A549 (cell line): ENCODE results near the gene PPP1R14B. TPM values are rescaled to one million over a fixed set of nuclear protein-coding genes. Genes with fewer than 3 reads are reported as not detected.
A peak's percentile ranks its signal among the peaks of the same experiment; 100 is the strongest.

ENCODE experiments used
- ATAC-seq, 2 experiments: fragments of 200-7000 bp in 1 of 2; fragments of >200 bp in 1 of 2; cut with Nextera tagmentation in 1 of 2; cut with Tn5 transposase in 1 of 2; 3 replicates each; pipeline versions ENCODE4 v1.8.0 to v1.9.1; 2018 to 2020; ENCODE audit warnings: mild to moderate bottlenecking in 1 of 2, moderate library complexity in 1 of 2
- CTCF ChIA-PET: fragments of 300-600 bp; sonication (Branson Sonifier 250); formaldehyde crosslinking; extraction: SDS; loops from one replicate; lab custom pipeline; 2021; ENCODE audit warnings: antibody characterized with exemption, inconsistent platforms; lab: Yijun Ruan, JAX
- POLR2A ChIA-PET: fragments of 350-600 bp; formaldehyde crosslinking; extraction: SDS; loops from one replicate; lab custom pipeline; 2021; ENCODE audit warnings: antibody characterized with exemption, inconsistent platforms; lab: Yijun Ruan, JAX
- DNase-seq, 2 experiments: peaks; one replicate each; pipeline versions ENCODE4 v3.0.0 to v3.0.0-alpha.2; 2011 to 2016; ENCODE audit warnings: low read depth in 1 of 2, low spot score in 1 of 2
- FAIRE-seq: peaks from 2 replicates; lab custom pipeline; 2011; peaks lifted over from hg19 to GRCh38; lab: Jason Lieb, UNC
- H3K27ac ChIP-seq, 2 experiments: fragments of >200 bp; sonication (Bioruptor Twin); formaldehyde crosslinking; 3 replicates each; pipeline ENCODE4 v1.5.1; 2016 to 2017
- H3K4me1 ChIP-seq: fragments of >200 bp; sonication (Bioruptor Twin); formaldehyde crosslinking; 3 replicates; pipeline ENCODE4 v1.6.1; 2016
- H3K4me2 ChIP-seq: fragments of >200 bp; sonication (Bioruptor Twin); formaldehyde crosslinking; 3 replicates; pipeline ENCODE4 v1.6.1; 2016
- H3K4me3 ChIP-seq: fragments of >200 bp; sonication (Bioruptor Twin); formaldehyde crosslinking; 3 replicates; pipeline ENCODE4 v1.5.1; 2016
- H3K9me3 ChIP-seq: fragments of >200 bp; sonication (Bioruptor Twin); formaldehyde crosslinking; 3 replicates; pipeline ENCODE4 v1.6.1; 2016
- CBX2 ChIP-seq: fragments of 200-600 bp; sonication (generic); IDR thresholded peaks from 2 replicates; pipeline ENCODE4 v1.6.1; 2016; ENCODE audit warnings: low read depth, mild to moderate bottlenecking, borderline replicate concordance
- CEBPB ChIP-seq, 2 experiments: fragments of >200 bp in 1 of 2; sonication (Bioruptor Twin) in 1 of 2; formaldehyde crosslinking in 1 of 2; IDR thresholded peaks; 2 replicates each; pipeline ENCODE4 v1.6.1; 2012 to 2016
- CHD2 ChIP-seq: fragments of 150-350 bp; IDR thresholded peaks from 2 replicates; pipeline ENCODE4 v1.6.1; 2014; ENCODE audit warnings: low read length; ENCODE audit not compliant: partially characterized antibody
- CHD4 ChIP-seq: fragments of 200-600 bp; sonication (generic); IDR thresholded peaks from 2 replicates; pipeline ENCODE4 v1.6.1; 2016; ENCODE audit warnings: antibody characterized with exemption, mild to moderate bottlenecking, borderline replicate concordance
- EP300 ChIP-seq, 2 experiments: fragments of >200 bp; sonication (Bioruptor Twin); formaldehyde crosslinking; IDR thresholded peaks; 2 replicates in 1 of 2; 3 replicates in 1 of 2; pipeline ENCODE4 v1.6.1; 2016 to 2017
- ESRRA ChIP-seq: fragments of 150-350 bp; IDR thresholded peaks from 2 replicates; pipeline ENCODE4 v1.6.1; 2014; ENCODE audit warnings: mild to moderate bottlenecking, low read length, borderline replicate concordance
- HEYL ChIP-seq: fragments of 250-450 bp; sonication (Bioruptor Pico); IDR thresholded peaks from 2 replicates; pipeline ENCODE4 v1.8.0; 2021; ENCODE audit warnings: mild to moderate bottlenecking, moderate library complexity
- JUN ChIP-seq, 2 experiments: fragments of >200 bp; sonication (Bioruptor Twin); formaldehyde crosslinking; IDR thresholded peaks; 2 replicates in 1 of 2; 3 replicates in 1 of 2; pipeline ENCODE4 v1.6.1; 2016 to 2017
- KDM1A ChIP-seq: fragments of 200-600 bp; sonication (generic); IDR thresholded peaks from 2 replicates; pipeline ENCODE4 v1.6.1; 2016; ENCODE audit warnings: low read depth, mild to moderate bottlenecking
- KDM5A ChIP-seq: fragments of 200-600 bp; sonication (generic); IDR thresholded peaks from 2 replicates; pipeline ENCODE4 v1.6.1; 2016; ENCODE audit warnings: antibody characterized with exemption, mild to moderate bottlenecking
- MYC ChIP-seq: IDR thresholded peaks from 2 replicates; pipeline ENCODE4 v1.6.1; 2012; ENCODE audit warnings: mild to moderate bottlenecking, inconsistent platforms, low read length, improper control_type of control experiment, borderline replicate concordance
- NPAS2 ChIP-seq: fragments of 250-450 bp; sonication (Bioruptor Pico); IDR thresholded peaks from 2 replicates; pipeline ENCODE4 v1.8.0; 2022; ENCODE audit warnings: mild to moderate bottlenecking, moderate library complexity, borderline replicate concordance
- NR3C1 ChIP-seq: fragments of >200 bp; sonication (Bioruptor Twin); formaldehyde crosslinking; IDR thresholded peaks from 3 replicates; pipeline ENCODE4 v1.6.1; 2017
- PHF8 ChIP-seq: fragments of 200-600 bp; sonication (generic); IDR thresholded peaks from 2 replicates; pipeline ENCODE4 v1.6.1; 2016; ENCODE audit warnings: low read depth, mild to moderate bottlenecking, antibody characterized with exemption, moderate library complexity, borderline replicate concordance
- POLR2A ChIP-seq: IDR thresholded peaks from 2 replicates; pipeline ENCODE4 v1.6.1; 2012; ENCODE audit warnings: mild to moderate bottlenecking, low read length
- POLR2AphosphoS2 ChIP-seq: conservative IDR thresholded peaks from 2 replicates; pipeline ENCODE4 v1.6.1; 2012; ENCODE audit warnings: low read length, improper control_type of control experiment, inconsistent platforms
- RCOR1 ChIP-seq: fragments of 150-350 bp; IDR thresholded peaks from 2 replicates; pipeline ENCODE4 v1.6.1; 2014; ENCODE audit warnings: antibody characterized with exemption, low read length, low read depth
- RFX5 ChIP-seq: fragments of 450-650 bp; IDR thresholded peaks from 2 replicates; pipeline ENCODE4 v1.7.1; 2014; ENCODE audit warnings: antibody characterized with exemption, mild to moderate bottlenecking, moderate library complexity
- SMC3 ChIP-seq: fragments of >200 bp; sonication (Bioruptor Twin); formaldehyde crosslinking; IDR thresholded peaks from 3 replicates; pipeline ENCODE4 v1.6.1; 2018; ENCODE audit warnings: inconsistent platforms
- TP53 ChIP-seq: fragments of 250-450 bp; sonication (Bioruptor Pico); IDR thresholded peaks from 2 replicates; pipeline ENCODE4 v1.5.0; 2021; ENCODE audit warnings: mild to moderate bottlenecking, moderate library complexity
- ZFP36 ChIP-seq: fragments of 450-650 bp; IDR thresholded peaks from 2 replicates; pipeline ENCODE4 v1.6.1; 2014; ENCODE audit warnings: borderline replicate concordance; ENCODE audit not compliant: partially characterized antibody
- ZSCAN20 ChIP-seq: fragments of 250-450 bp; sonication (Bioruptor Pico); IDR thresholded peaks from 2 replicates; pipeline ENCODE4 v1.8.0; 2022; ENCODE audit warnings: mild to moderate bottlenecking, moderate library complexity
- WGBS: methylation state at CpG from one replicate; pipeline ENCODE4 v1.1.6; 2017; ENCODE audit errors: missing lambda C conversion rate; 5-methylcytosine and 5-hydroxymethylcytosine counted together
- polyA plus RNA-seq, 4 experiments: library from polyadenylated mRNA; depleted of rRNA in 3 of 4; stranded (reverse); fragments of >200 nt; fragmentation: RNase III in 1 of 4; extraction: RNeasy Plus Mini Kit Qiagen cat#74134 plus additional on column Dnase treatment in 1 of 4; gene quantifications; 2 replicates in 3 of 4; 3 replicates in 1 of 4; pipeline ENCODE4 v1.2.3, GENCODE V29; 2011 to 2017
- TF ChIP-seq, protein P1 (sequence below): fragments of 250-450 bp; sonication (Bioruptor Pico); IDR thresholded peaks from 2 replicates; pipeline ENCODE4 v1.5.0; 2021; ENCODE audit warnings: mild to moderate bottlenecking, moderate library complexity, borderline replicate concordance
- TF ChIP-seq, protein P2 (sequence below): fragments of 200-600 bp; sonication (generic); IDR thresholded peaks from 2 replicates; pipeline ENCODE4 v1.6.1; 2016; ENCODE audit warnings: antibody characterized with exemption, mild to moderate bottlenecking, moderate library complexity
- TF ChIP-seq, protein P3 (sequence below): fragments of >200 bp; sonication (Bioruptor Twin); formaldehyde crosslinking; IDR thresholded peaks from 2 replicates; pipeline ENCODE4 v1.6.1; 2016
- TF ChIP-seq, protein P4 (sequence below): IDR thresholded peaks from 2 replicates; pipeline ENCODE4 v1.6.1; 2012
- TF ChIP-seq, protein P5 (sequence below): IDR thresholded peaks from 2 replicates; pipeline ENCODE4 v1.6.1; 2012
- TF ChIP-seq, protein P6 (sequence below): fragments of >200 bp; sonication (Bioruptor Twin); formaldehyde crosslinking; IDR thresholded peaks from 3 replicates; pipeline ENCODE4 v1.6.1; 2016

PPP1R14B gene
- polyA plus RNA-seq, 2 of the 4 experiments (the other 2 are of a cell fraction) = 152 to 154 TPM

DNA sequence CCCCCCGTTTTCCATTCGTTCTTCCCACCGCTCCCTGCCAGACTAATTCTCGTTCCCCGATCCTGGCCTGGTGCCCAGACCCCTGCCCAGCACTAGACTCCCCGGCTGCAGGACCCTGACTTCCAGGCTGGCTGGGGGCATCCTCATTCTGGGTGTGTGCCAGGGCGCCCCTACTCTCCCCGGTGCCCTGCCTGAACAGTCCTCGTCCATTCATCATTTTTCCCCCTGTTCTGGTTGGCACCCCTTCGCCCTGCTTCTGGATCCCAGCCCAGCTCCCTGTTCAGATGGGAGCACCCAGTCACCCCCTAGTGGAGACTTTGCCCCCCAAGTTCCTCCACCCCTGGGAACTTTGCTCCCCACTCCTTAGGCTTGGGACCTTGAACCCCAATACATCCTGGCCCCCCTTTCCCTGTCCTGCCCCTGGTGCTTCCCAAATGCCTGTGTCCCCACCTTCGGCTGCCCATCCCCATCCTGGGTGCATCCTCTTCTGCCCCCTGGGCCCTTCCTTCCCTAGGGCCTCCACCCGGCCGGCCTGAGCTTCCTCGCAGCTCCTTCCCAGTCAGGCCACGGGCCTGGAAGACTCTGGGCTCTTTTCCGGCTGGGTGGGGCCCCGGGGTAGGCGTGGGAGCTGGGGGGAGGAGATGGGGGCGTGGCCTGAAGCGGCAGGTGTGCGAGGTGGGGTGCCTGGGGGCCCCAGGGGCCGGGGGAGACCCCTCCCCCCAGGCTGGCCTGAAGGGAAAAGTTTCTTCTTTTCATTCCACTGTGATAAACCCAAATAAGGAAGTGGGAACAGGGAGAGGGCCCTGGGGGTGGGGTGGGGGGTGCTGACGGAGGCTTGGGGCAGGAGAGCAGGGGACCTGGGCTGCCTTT is 5.5 kb upstream of the PPP1R14B start (continued):
- TF ChIP-seq CHD4 (no peak), MYC (no peak), CBX2 (no peak), PHF8 (no peak), KDM5A (no peak), SMC3 (0 out of 3 replicates have a peak, but pooled peaks have one; percentile 5), CHD2 (no peak), ESRRA (no peak), POLR2AphosphoS2 (no peak), NR3C1 (no peak)
- TF ChIP-seq, protein P1, sequence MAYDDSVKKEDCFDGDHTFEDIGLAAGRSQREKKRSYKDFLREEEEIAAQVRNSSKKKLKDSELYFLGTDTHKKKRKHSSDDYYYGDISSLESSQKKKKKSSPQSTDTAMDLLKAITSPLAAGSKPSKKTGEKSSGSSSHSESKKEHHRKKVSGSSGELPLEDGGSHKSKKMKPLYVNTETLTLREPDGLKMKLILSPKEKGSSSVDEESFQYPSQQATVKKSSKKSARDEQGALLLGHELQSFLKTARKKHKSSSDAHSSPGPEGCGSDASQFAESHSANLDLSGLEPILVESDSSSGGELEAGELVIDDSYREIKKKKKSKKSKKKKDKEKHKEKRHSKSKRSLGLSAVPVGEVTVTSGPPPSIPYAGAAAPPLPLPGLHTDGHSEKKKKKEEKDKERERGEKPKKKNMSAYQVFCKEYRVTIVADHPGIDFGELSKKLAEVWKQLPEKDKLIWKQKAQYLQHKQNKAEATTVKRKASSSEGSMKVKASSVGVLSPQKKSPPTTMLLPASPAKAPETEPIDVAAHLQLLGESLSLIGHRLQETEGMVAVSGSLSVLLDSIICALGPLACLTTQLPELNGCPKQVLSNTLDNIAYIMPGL = no peak
- TF ChIP-seq, protein P2, sequence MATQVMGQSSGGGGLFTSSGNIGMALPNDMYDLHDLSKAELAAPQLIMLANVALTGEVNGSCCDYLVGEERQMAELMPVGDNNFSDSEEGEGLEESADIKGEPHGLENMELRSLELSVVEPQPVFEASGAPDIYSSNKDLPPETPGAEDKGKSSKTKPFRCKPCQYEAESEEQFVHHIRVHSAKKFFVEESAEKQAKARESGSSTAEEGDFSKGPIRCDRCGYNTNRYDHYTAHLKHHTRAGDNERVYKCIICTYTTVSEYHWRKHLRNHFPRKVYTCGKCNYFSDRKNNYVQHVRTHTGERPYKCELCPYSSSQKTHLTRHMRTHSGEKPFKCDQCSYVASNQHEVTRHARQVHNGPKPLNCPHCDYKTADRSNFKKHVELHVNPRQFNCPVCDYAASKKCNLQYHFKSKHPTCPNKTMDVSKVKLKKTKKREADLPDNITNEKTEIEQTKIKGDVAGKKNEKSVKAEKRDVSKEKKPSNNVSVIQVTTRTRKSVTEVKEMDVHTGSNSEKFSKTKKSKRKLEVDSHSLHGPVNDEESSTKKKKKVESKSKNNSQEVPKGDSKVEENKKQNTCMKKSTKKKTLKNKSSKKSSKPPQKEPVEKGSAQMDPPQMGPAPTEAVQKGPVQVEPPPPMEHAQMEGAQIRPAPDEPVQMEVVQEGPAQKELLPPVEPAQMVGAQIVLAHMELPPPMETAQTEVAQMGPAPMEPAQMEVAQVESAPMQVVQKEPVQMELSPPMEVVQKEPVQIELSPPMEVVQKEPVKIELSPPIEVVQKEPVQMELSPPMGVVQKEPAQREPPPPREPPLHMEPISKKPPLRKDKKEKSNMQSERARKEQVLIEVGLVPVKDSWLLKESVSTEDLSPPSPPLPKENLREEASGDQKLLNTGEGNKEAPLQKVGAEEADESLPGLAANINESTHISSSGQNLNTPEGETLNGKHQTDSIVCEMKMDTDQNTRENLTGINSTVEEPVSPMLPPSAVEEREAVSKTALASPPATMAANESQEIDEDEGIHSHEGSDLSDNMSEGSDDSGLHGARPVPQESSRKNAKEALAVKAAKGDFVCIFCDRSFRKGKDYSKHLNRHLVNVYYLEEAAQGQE = no peak
- TF ChIP-seq, protein P3, sequence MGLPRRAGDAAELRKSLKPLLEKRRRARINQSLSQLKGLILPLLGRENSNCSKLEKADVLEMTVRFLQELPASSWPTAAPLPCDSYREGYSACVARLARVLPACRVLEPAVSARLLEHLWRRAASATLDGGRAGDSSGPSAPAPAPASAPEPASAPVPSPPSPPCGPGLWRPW = no peak
- TF ChIP-seq, protein P4, sequence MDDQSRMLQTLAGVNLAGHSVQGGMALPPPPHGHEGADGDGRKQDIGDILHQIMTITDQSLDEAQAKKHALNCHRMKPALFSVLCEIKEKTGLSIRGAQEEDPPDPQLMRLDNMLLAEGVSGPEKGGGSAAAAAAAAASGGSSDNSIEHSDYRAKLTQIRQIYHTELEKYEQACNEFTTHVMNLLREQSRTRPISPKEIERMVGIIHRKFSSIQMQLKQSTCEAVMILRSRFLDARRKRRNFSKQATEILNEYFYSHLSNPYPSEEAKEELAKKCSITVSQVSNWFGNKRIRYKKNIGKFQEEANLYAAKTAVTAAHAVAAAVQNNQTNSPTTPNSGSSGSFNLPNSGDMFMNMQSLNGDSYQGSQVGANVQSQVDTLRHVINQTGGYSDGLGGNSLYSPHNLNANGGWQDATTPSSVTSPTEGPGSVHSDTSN = no peak
- TF ChIP-seq, all 56 proteins: peak for 5

DNA sequence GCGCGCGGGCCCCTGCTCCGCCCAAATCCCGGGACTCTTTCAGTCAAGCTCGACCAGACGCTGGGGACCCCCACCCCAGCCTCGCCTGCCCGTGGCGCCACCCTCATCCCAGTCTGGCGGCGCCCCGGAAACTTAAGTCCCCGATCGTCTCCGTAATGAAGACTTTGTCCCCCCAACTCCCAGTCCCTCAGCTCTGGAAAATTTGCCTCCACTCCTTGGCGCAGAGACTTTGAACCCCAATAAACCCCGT is 4.9 kb upstream of the PPP1R14B start:
- Histone ChIP-seq H3K4me1 (peaks cover 31% of the 10 kb centered on the region), H3K27ac (peak overlapping the region; percentile 92 to 94), H3K4me2 (peak overlapping the region; percentile 98), H3K4me3 (peak overlapping the region; percentile 84), H3K9me3 (no peaks in the 10 kb centered on the region)
- FAIRE-seq = no peak
- WGBS = 2% methylated on average over 17 of the region's 18 CpGs
- ChIA-PET POLR2A (interaction anchor here (1.2 to 1.5 kb wide), 2 partner anchors 10 to 12 kb away, joined by 3 to 5 read pairs; partner anchors contain the start of gene FKBP2), CTCF (interaction anchor here (0.9 to 12.2 kb wide), 21 partner anchors 9 to 402 kb away, joined by 3 to 220 read pairs (median 5); partner anchors contain the start of genes BAD, CATSPERZ, ESRRA and FERMT3)
- TF ChIP-seq RCOR1 = no peak
- TF ChIP-seq, protein P3 = no peak
- TF ChIP-seq, protein P5, sequence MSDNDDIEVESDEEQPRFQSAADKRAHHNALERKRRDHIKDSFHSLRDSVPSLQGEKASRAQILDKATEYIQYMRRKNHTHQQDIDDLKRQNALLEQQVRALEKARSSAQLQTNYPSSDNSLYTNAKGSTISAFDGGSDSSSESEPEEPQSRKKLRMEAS = no peak
- no peak for TF ChIP-seq RFX5
- TF ChIP-seq ZSCAN20 (CRISPR knock-in tag) = no peak
- no peak for TF ChIP-seq POLR2A
- no peak for TF ChIP-seq EP300 (IDR thresholded peaks at IDR 0.05)
- TF ChIP-seq KDM1A = no peak
- TF ChIP-seq, protein P6, sequence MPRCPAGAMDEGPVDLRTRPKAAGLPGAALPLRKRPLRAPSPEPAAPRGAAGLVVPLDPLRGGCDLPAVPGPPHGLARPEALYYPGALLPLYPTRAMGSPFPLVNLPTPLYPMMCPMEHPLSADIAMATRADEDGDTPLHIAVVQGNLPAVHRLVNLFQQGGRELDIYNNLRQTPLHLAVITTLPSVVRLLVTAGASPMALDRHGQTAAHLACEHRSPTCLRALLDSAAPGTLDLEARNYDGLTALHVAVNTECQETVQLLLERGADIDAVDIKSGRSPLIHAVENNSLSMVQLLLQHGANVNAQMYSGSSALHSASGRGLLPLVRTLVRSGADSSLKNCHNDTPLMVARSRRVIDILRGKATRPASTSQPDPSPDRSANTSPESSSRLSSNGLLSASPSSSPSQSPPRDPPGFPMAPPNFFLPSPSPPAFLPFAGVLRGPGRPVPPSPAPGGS = no peak
- TF ChIP-seq JUN (IDR thresholded peaks at IDR 0.05) = no peak; a peak in 1 of 5 replicates
- TF ChIP-seq HEYL (CRISPR knock-in tag) = no peak
- no peak for TF ChIP-seq TP53 (CRISPR knock-in tag)
- no peak for TF ChIP-seq KDM5A
- no peak for TF ChIP-seq NPAS2 (CRISPR knock-in tag)
- no peak for TF ChIP-seq ZFP36
- TF ChIP-seq SMC3 = no peak
- no peak for TF ChIP-seq CEBPB (IDR thresholded peaks at IDR 0.05)
- DNase-seq = no peak
- ATAC-seq = no peak
